Lower leg skin (tissue), 4 donors: ENCODE measurements around the gene RAMP2. TPM values are rescaled to one million over a fixed set of nuclear protein-coding genes. Genes with fewer than 3 reads are reported as not detected.
A peak's percentile ranks its signal among the peaks of the same experiment; 100 is the strongest.

ENCODE experiments used
- DNase-seq, 2 donors: peaks; one replicate each; pipeline ENCODE4 v3.0.0-alpha.2; 2019; ENCODE audit warnings: low spot score in 2 of 2
- H3K4me3 ChIP-seq: fragments of 200-600 bp; sonication (generic); 2 replicates; pipeline ENCODE4 v1.5.1; 2017; ENCODE audit warnings: mild to moderate bottlenecking, low read depth; ENCODE audit not compliant: poor library complexity, severe bottlenecking
- CTCF ChIP-seq, 3 donors: fragments of 450-650 bp; IDR thresholded peaks; one replicate each; pipeline ENCODE4 v1.5.1; 2016; ENCODE audit warnings: antibody characterized with exemption in 3 of 3, mild to moderate bottlenecking in 3 of 3, moderate library complexity in 2 of 3
- POLR2A ChIP-seq, 2 donors: fragments of 450-650 bp; IDR thresholded peaks; one replicate each; pipeline ENCODE4 v1.6.1; 2016 to 2017; ENCODE audit warnings: antibody characterized with exemption in 2 of 2, mild to moderate bottlenecking in 1 of 2, moderate library complexity in 1 of 2
- WGBS, 2 donors: methylation state at CpG; one replicate each; pipeline ENCODE4 v1.1.5; 2018; 5-methylcytosine and 5-hydroxymethylcytosine counted together
- intact Hi-C: fragments of 100-400 bp; cut with DNase I; formaldehyde crosslinking; loops from one replicate; pipeline ENCODE4 v1.15.0; 2023; ENCODE audit warnings: low total_unique reads
- total RNA-seq, 4 donors: library from RNA; depleted of rRNA; stranded (reverse); fragments of >200 nt; gene quantifications; one replicate each; pipeline ENCODE4 v1.1.0, GENCODE V29; 2016

The RAMP2 gene
- total RNA-seq, 4 donors from 2014 or later, result 9.6 to 34.2 (median 12.0) TPM

- no peak for DNase-seq
- 7 to 9% methylated on average over 27 to 33 of the region's 39 CpGs for WGBS, 2 donors
- intact Hi-C loops, result no loop called here
- peak overlapping the region; percentile 9 for H3K4me3 ChIP-seq
- TF ChIP-seq CTCF (IDR thresholded peaks at IDR 0.05) (no peak), POLR2A (IDR thresholded peaks at IDR 0.05) (no peak)
Observed at GRCh38 chr17:42780851-42781638, 20.0 kb downstream of the RAMP2 start.

GRCh38 chr17:42781639-42782165 is 20.7 kb downstream of the RAMP2 start:
- 36 to 38% methylated on average over 10 of the region's 10 CpGs for WGBS, 2 donors
- TF ChIP-seq CTCF (IDR thresholded peaks at IDR 0.05) (no peak), POLR2A (IDR thresholded peaks at IDR 0.05) (no peak)
- H3K4me3 ChIP-seq, result no peak overlapping the region
- intact Hi-C loops, result no loop called here
- peak in 1 of 2 donors; percentile 40 for DNase-seq

DNA sequence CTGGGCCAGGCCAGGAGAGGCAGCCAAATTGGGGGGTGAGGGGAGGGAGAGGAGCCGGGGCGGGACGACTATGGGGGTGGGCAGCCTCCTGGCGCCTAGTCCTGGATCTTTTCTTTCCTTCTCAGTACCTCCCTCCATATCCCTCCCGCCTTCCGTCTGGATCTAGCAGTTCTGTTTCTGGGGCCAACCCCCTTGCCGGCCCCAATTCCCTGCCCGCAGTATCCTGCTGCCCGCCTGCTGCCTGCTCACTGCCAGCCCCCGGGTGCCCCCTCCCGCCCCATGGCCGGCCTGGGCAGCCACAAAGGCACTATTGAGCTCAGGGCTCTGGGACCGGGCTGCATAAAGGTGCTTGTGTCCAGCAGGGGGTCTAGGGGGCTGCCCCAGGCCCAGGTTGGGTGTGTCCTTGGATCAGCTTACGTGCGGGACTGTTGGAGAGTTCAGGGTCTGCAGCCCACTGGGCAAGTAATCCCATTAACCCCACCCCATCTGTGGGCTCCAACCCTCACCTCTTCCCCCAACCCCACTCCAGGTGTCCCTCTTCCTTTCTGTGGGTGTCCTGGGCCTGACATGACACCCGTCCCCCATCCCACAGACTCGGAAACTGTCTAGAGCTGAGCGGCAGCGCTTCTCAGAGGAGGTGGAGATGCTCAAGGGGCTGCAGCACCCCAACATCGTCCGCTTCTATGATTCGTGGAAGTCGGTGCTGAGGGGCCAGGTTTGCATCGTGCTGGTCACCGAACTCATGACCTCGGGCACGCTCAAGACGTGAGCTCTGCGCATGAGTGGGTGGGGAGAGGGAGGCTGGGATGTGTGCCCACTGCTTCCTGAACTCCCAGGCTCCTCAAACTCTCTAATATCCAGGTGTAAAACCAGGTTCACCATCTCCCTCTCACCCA is 21.4 kb downstream of the RAMP2 start:
- no peak for DNase-seq
- intact Hi-C loops, result no loop called here
- TF ChIP-seq POLR2A (IDR thresholded peaks at IDR 0.05) (no peak), CTCF (IDR thresholded peaks at IDR 0.05) (no peak)
- no peak overlapping the region for H3K4me3 ChIP-seq
- 44 to 45% methylated on average over 29 of the region's 29 CpGs for WGBS, 2 donors

- TF ChIP-seq POLR2A (IDR thresholded peaks at IDR 0.05) (no peak), CTCF (IDR thresholded peaks at IDR 0.05) (no peak)
- DNase-seq, result no peak
- H3K4me3 ChIP-seq, result no peak overlapping the region
- intact Hi-C loops, result no loop called here
- WGBS, 2 donors, result 39 to 40% methylated on average over 9 of the region's 9 CpGs
Observed at GRCh38 chr17:42783062-42783790, 22.2 kb downstream of the RAMP2 start.

DNA sequence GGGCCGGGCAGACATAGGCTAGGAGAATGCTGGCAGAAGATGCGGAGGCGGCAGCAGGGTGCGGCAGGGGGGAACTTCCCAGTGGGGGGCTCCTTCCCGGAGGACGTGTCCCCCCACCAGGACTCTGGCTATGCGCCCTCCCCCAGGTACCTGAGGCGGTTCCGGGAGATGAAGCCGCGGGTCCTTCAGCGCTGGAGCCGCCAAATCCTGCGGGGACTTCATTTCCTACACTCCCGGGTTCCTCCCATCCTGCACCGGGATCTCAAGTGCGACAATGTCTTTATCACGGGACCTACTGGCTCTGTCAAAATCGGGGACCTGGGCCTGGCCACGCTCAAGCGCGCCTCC is 22.7 kb downstream of the RAMP2 start:
- intact Hi-C loops, result no loop called here
- no peak overlapping the region for H3K4me3 ChIP-seq
- 22 to 37% methylated on average over 22 of the region's 22 CpGs for WGBS, 2 donors
- TF ChIP-seq CTCF (IDR thresholded peaks at IDR 0.05) (no peak), POLR2A (IDR thresholded peaks at IDR 0.05) (no peak)
- DNase-seq, result no peak
